K562 (cell line): ENCODE results near the gene KIF3B. TPM values are rescaled to one million over a fixed set of nuclear protein-coding genes. Genes with fewer than 3 reads are reported as not detected.
A peak's percentile ranks its signal among the peaks of the same experiment; 100 is the strongest.

ENCODE experiments used
- ARID2 ChIP-seq: fragments of 450-650 bp; IDR thresholded peaks from 2 replicates; pipeline ENCODE4 v1.6.1; 2017; ENCODE audit warnings: antibody characterized with exemption, mild to moderate bottlenecking
- CBFB ChIP-seq: sonication (generic); formaldehyde crosslinking; IDR thresholded peaks from 2 replicates; pipeline ENCODE4 v1.4.0; 2020; ENCODE audit warnings: mild to moderate bottlenecking, missing genetic modification reagents
- CHD1 ChIP-seq: fragments of 200-600 bp; sonication (generic); IDR thresholded peaks from one replicate; pipeline ENCODE4 v1.6.1; 2012; ENCODE audit warnings: mild to moderate bottlenecking, moderate library complexity, low read length, inconsistent platforms
- DDX20 ChIP-seq: fragments of 450-650 bp; IDR thresholded peaks from 2 replicates; pipeline ENCODE4 v1.6.1; 2016; ENCODE audit warnings: missing genetic modification characterization, low read depth, mild to moderate bottlenecking, missing compliant biosample characterization, moderate library complexity
- EWSR1 ChIP-seq: fragments of 450-650 bp; IDR thresholded peaks from 2 replicates; pipeline ENCODE4 v1.6.1; 2018; ENCODE audit warnings: borderline replicate concordance, mild to moderate bottlenecking, low read depth, moderate library complexity; ENCODE audit not compliant: partially characterized antibody
- FOSL1 ChIP-seq: fragments of 200-800 bp; sonication (Bioruptor generic); conservative IDR thresholded peaks from 2 replicates; pipeline ENCODE4 v1.6.1; 2016; ENCODE audit warnings: missing genetic modification characterization, missing compliant biosample characterization
- JUN ChIP-seq, 2 experiments: sonication (generic) in 1 of 2; formaldehyde crosslinking in 1 of 2; IDR thresholded peaks; 2 replicates each; pipeline versions ENCODE4 v1.6.1 to v1.8.0; 2012 to 2022; ENCODE audit warnings: borderline replicate concordance in 2 of 2, mild to moderate bottlenecking in 2 of 2, improper control_type of control experiment in 1 of 2, low read depth in 1 of 2, low read length in 1 of 2, missing genetic modification reagents in 1 of 2
- MTA3 ChIP-seq: fragments of 450-650 bp; formaldehyde crosslinking; IDR thresholded peaks from 2 replicates; pipeline ENCODE4 v1.6.1; 2017; ENCODE audit warnings: mild to moderate bottlenecking, borderline replicate concordance
- NFE2 ChIP-seq: IDR thresholded peaks from 2 replicates; pipeline ENCODE4 v1.6.1; 2014; ENCODE audit warnings: antibody characterized with exemption, low read depth
- NFE2L1 ChIP-seq: fragments of 450-650 bp; IDR thresholded peaks from 2 replicates; pipeline ENCODE4 v1.6.1; 2016; ENCODE audit warnings: missing genetic modification characterization, low read depth, mild to moderate bottlenecking, missing compliant biosample characterization, moderate library complexity, borderline replicate concordance
- PML ChIP-seq: IDR thresholded peaks from 2 replicates; pipeline ENCODE4 v1.6.1; 2012; ENCODE audit warnings: low read length, inconsistent platforms
- POU5F1 ChIP-seq: fragments of 150-350 bp; IDR thresholded peaks from 2 replicates; pipeline ENCODE4 v1.6.1; 2014; ENCODE audit warnings: borderline replicate concordance, low read length, low read depth, mild to moderate bottlenecking; ENCODE audit not compliant: partially characterized antibody
- PTTG1 ChIP-seq: fragments of 450-650 bp; IDR thresholded peaks from 2 replicates; pipeline ENCODE4 v1.6.1; 2016; ENCODE audit warnings: low read depth, mild to moderate bottlenecking, missing genetic modification characterization, missing compliant biosample characterization
- SMARCC2 ChIP-seq: fragments of 450-650 bp; IDR thresholded peaks from 2 replicates; pipeline ENCODE4 v1.6.1; 2017; ENCODE audit warnings: antibody characterized with exemption, moderate library complexity, mild to moderate bottlenecking, low read depth
- TAL1 ChIP-seq: fragments of 450-650 bp; IDR thresholded peaks from 2 replicates; pipeline ENCODE4 v1.6.1; 2016; ENCODE audit warnings: mild to moderate bottlenecking
- ZFP30 ChIP-seq: fragments of 250-450 bp; sonication (Bioruptor Pico); IDR thresholded peaks from 2 replicates; pipeline ENCODE4 v1.8.0; 2022; ENCODE audit warnings: moderate library complexity, mild to moderate bottlenecking, inconsistent platforms, borderline replicate concordance
- ZNF57 ChIP-seq: fragments of 450-650 bp; formaldehyde crosslinking; IDR thresholded peaks from 2 replicates; pipeline ENCODE4 v1.4.0; 2020; ENCODE audit warnings: mild to moderate bottlenecking, moderate library complexity
- ZNF589 ChIP-seq: fragments of 200-800 bp; sonication (Bioruptor generic); IDR thresholded peaks from 2 replicates; pipeline ENCODE4 v1.6.1; 2016; ENCODE audit warnings: low read depth, missing genetic modification characterization, missing compliant biosample characterization
- ZNF707 ChIP-seq: fragments of 250-450 bp; sonication (Bioruptor Pico); conservative IDR thresholded peaks from 2 replicates; pipeline ENCODE4 v1.8.0; 2022; ENCODE audit warnings: inconsistent platforms, mild to moderate bottlenecking, moderate library complexity
- polyA plus RNA-seq, 8 experiments: library from polyadenylated mRNA; depleted of rRNA in 4 of 8; stranded (reverse) in 5 of 8; unstranded in 3 of 8; fragments of >200 nt; fragmentation: Nextera tagmentation in 2 of 8; fragmentation: Illumina TruSeq in 1 of 8; extraction: Ambion mirVana in 2 of 8; extraction: Trizol in 1 of 8; gene quantifications; 2 replicates each; pipeline versions ENCODE4 v1.2.1 to v1.2.3, GENCODE V29; 2011 to 2014; ENCODE audit warnings: inconsistent platforms in 1 of 8, missing spikeins in 1 of 8
- total RNA-seq, 7 experiments: library from RNA; depleted of rRNA in 6 of 7; stranded (reverse); fragments of >200 nt in 6 of 7; fragmentation: Illumina TruSeq in 2 of 7; extraction: Trizol in 2 of 7; gene quantifications; 2 replicates each; pipeline versions ENCODE4 v1.2.1 to v1.2.3, GENCODE V29; 2011 to 2021; ENCODE audit warnings: low replicate concordance in 1 of 7
- TF ChIP-seq, protein P1 (sequence below): IDR thresholded peaks from 2 replicates; pipeline ENCODE4 v1.6.1; 2011; ENCODE audit warnings: borderline replicate concordance, low read depth, mild to moderate bottlenecking, moderate library complexity, low read length; ENCODE audit not compliant: insufficient read depth, poor library complexity, severe bottlenecking
- TF ChIP-seq, protein P2 (sequence below): fragments of 250-450 bp; sonication (Bioruptor Pico); IDR thresholded peaks from 2 replicates; pipeline ENCODE4 v1.4.0; 2020

KIF3B gene
- total and polyA plus RNA-seq, 9 of the 15 experiments (the other 6 are each of a cell fraction or from before 2014, with no cell fraction given) = 2.9 to 12.3 (median 8.6) TPM

DNA sequence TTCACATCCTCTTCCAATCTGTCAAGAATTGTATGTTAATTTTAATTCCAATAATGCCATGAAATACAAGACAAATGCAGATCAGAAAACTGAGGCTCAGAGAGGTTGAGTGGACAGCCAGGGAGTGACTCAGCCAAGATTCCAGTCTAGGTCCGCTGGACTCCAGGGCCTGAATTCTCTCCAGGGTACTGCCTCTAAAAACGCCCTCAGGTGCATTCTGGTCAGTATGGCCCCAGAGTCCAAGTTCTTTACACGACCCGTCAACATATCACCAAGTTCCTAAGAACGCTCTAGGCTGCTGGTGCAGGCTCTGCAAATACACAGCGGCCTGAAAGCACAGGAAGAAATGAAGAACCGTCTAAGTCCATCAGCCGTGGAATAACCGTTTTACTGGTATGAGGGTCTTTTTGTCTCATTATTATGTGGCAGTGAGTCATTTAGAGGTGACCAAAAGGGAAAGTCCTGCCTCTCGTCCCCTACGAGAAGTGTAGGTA is 80.0 kb downstream of the KIF3B start (continued):
- TF ChIP-seq NFE2L1 (tag) = no peak
- no peak for TF ChIP-seq CBFB (CRISPR knock-in tag)
- TF ChIP-seq MTA3 = peak; percentile 39; the same call in 1 of the 2 replicates
- no peak for TF ChIP-seq CHD1
- no peak for TF ChIP-seq ZFP30 (CRISPR knock-in tag)
- no peak for TF ChIP-seq DDX20 (tag)
- no peak for TF ChIP-seq EWSR1
- no peak for TF ChIP-seq ZNF57 (CRISPR knock-in tag)
- 0 out of 2 replicates have a peak, but pooled peaks have one; percentile 6 for TF ChIP-seq PTTG1 (tag)
- no peak for TF ChIP-seq POU5F1
- TF ChIP-seq ZNF589 (CRISPR knock-in tag) = no peak
- TF ChIP-seq ZNF707 (CRISPR knock-in tag) = no peak
- TF ChIP-seq PML = no peak; the same call in 1 of the 2 replicates
- peak; percentile 73 for TF ChIP-seq NFE2
- TF ChIP-seq, protein P1, sequence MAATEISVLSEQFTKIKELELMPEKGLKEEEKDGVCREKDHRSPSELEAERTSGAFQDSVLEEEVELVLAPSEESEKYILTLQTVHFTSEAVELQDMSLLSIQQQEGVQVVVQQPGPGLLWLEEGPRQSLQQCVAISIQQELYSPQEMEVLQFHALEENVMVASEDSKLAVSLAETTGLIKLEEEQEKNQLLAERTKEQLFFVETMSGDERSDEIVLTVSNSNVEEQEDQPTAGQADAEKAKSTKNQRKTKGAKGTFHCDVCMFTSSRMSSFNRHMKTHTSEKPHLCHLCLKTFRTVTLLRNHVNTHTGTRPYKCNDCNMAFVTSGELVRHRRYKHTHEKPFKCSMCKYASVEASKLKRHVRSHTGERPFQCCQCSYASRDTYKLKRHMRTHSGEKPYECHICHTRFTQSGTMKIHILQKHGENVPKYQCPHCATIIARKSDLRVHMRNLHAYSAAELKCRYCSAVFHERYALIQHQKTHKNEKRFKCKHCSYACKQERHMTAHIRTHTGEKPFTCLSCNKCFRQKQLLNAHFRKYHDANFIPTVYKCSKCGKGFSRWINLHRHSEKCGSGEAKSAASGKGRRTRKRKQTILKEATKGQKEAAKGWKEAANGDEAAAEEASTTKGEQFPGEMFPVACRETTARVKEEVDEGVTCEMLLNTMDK = no peak
- TF ChIP-seq FOSL1 (tag) = 0 out of 2 replicates have a peak, but pooled peaks have one; percentile 15
- TF ChIP-seq SMARCC2 = peak; percentile 16; the same call in 1 of the 2 replicates
- 0 out of 2 replicates have a peak, but pooled peaks have one; percentile 12 for TF ChIP-seq JUN (IDR thresholded peaks at IDR 0.05; ENCODE audit: borderline replicate concordance, low read depth, low read length)
- no peak for TF ChIP-seq JUN (CRISPR knock-in tag; IDR thresholded peaks at IDR 0.05; ENCODE audit: borderline replicate concordance)
- TF ChIP-seq TAL1 = 0 out of 2 replicates have a peak, but pooled peaks have one; percentile 10
- TF ChIP-seq, protein P2, sequence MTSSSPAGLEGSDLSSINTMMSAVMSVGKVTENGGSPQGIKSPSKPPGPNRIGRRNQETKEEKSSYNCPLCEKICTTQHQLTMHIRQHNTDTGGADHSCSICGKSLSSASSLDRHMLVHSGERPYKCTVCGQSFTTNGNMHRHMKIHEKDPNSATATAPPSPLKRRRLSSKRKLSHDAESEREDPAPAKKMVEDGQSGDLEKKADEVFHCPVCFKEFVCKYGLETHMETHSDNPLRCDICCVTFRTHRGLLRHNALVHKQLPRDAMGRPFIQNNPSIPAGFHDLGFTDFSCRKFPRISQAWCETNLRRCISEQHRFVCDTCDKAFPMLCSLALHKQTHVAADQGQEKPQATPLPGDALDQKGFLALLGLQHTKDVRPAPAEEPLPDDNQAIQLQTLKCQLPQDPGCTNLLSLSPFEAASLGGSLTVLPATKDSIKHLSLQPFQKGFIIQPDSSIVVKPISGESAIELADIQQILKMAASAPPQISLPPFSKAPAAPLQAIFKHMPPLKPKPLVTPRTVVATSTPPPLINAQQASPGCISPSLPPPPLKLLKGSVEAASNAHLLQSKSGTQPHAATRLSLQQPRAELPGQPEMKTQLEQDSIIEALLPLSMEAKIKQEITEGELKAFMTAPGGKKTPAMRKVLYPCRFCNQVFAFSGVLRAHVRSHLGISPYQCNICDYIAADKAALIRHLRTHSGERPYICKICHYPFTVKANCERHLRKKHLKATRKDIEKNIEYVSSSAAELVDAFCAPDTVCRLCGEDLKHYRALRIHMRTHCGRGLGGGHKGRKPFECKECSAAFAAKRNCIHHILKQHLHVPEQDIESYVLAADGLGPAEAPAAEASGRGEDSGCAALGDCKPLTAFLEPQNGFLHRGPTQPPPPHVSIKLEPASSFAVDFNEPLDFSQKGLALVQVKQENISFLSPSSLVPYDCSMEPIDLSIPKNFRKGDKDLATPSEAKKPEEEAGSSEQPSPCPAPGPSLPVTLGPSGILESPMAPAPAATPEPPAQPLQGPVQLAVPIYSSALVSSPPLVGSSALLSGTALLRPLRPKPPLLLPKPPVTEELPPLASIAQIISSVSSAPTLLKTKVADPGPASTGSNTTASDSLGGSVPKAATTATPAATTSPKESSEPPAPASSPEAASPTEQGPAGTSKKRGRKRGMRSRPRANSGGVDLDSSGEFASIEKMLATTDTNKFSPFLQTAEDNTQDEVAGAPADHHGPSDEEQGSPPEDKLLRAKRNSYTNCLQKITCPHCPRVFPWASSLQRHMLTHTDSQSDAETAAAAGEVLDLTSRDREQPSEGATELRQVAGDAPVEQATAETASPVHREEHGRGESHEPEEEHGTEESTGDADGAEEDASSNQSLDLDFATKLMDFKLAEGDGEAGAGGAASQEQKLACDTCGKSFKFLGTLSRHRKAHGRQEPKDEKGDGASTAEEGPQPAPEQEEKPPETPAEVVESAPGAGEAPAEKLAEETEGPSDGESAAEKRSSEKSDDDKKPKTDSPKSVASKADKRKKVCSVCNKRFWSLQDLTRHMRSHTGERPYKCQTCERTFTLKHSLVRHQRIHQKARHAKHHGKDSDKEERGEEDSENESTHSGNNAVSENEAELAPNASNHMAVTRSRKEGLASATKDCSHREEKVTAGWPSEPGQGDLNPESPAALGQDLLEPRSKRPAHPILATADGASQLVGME = no peak
- TF ChIP-seq ARID2 = no peak
